PFSK-1 (cell line): ENCODE results near the gene ARAP3.

Experiments used
- TAF1 ChIP-seq: IDR thresholded peaks from 2 replicates; pipeline ENCODE4 v1.6.1; 2012; ENCODE audit warnings: low read length, control low read depth, borderline replicate concordance; ENCODE audit not compliant: insufficient read depth
- TF ChIP-seq, protein P1 (sequence below), 2 experiments: IDR thresholded peaks; 2 replicates each; pipeline versions ENCODE4 v1.6.1 to v1.8.0; 2011 to 2012; ENCODE audit warnings: low read depth in 2 of 2, low read length in 2 of 2, control low read depth in 1 of 2, inconsistent platforms in 1 of 2, mild to moderate bottlenecking in 1 of 2, moderate library complexity in 1 of 2; ENCODE audit not compliant: insufficient read depth in 1 of 2

DNA sequence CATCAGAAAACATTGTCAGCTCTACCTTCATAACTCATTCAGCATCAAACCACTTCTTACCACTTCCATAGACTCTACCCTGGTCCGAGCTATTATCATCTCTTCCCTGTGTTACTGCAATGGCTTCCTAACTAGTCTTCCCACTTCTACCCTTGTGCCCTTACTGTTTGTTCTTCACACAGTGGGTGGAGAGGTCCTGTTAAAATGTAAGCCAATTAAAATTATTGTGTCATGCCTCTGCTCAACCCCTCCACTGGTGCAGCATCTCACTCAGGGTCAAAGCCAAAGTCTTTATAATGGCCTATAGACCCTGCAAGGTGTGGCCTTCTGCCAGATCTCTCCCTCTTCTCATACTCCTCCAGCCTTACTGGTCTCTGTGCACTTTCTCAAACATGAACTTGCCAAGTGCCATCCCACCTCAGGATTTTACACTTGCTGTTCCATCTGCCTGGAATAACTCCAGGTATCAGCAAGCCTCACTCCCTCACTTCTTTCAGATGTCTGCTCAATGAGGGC, 22.8 kb upstream of the ARAP3 start:
- TF ChIP-seq, protein P1, sequence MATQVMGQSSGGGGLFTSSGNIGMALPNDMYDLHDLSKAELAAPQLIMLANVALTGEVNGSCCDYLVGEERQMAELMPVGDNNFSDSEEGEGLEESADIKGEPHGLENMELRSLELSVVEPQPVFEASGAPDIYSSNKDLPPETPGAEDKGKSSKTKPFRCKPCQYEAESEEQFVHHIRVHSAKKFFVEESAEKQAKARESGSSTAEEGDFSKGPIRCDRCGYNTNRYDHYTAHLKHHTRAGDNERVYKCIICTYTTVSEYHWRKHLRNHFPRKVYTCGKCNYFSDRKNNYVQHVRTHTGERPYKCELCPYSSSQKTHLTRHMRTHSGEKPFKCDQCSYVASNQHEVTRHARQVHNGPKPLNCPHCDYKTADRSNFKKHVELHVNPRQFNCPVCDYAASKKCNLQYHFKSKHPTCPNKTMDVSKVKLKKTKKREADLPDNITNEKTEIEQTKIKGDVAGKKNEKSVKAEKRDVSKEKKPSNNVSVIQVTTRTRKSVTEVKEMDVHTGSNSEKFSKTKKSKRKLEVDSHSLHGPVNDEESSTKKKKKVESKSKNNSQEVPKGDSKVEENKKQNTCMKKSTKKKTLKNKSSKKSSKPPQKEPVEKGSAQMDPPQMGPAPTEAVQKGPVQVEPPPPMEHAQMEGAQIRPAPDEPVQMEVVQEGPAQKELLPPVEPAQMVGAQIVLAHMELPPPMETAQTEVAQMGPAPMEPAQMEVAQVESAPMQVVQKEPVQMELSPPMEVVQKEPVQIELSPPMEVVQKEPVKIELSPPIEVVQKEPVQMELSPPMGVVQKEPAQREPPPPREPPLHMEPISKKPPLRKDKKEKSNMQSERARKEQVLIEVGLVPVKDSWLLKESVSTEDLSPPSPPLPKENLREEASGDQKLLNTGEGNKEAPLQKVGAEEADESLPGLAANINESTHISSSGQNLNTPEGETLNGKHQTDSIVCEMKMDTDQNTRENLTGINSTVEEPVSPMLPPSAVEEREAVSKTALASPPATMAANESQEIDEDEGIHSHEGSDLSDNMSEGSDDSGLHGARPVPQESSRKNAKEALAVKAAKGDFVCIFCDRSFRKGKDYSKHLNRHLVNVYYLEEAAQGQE (IDR thresholded peaks at IDR 0.05; ENCODE audit: insufficient read depth in 1 of 2, low read depth in 2 of 2, low read length in 2 of 2): no peak
- TF ChIP-seq TAF1: no peak
